Stimulated activated CD8-positive, alpha-beta memory T cell treated with anti-CD3 and anti-CD28 coated beads, Interleukin-2, amount 100 ng/mL, for 1 hour (primary cell): ENCODE data around the gene SIGLEC7.

Experiments used
- DNase-seq, 2 donors: peaks; one replicate each; pipeline ENCODE4 v3.0.0-alpha.2; 2020; ENCODE audit warnings: low read depth in 2 of 2

Gene SIGLEC7

GRCh38 chr19:51142119-51142518, at the start of gene SIGLEC7:
Gene SIGLEC7 (plus strand): TSS chr19:51142301. CDS start chr19:51142370, 69 bp downstream.
- no peak for DNase-seq

DNA sequence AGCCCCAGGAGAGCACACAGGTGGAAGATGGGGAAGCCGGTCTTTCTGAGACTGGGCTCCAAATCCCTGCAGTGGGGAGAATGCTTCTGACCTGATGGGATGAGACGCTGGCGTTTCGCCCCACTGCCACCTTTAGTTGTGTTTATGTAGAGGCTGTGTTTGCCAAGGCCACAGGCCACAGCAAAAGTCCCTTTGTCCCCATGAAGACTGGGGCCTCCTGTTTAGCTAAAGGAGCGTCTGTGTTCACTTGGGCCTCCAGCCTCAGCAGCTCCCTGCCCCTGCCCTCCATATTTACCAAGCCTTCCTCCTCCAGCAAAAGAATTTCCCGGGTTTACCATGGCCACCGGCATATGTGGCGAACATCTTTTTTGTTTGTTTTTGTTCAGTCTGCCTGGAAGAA, 49.0 kb upstream of the SIGLEC7 start:
- no peak for DNase-seq

GRCh38 chr19:51093510-51094345, 48.4 kb upstream of the SIGLEC7 start:
- no peak for DNase-seq

DNA sequence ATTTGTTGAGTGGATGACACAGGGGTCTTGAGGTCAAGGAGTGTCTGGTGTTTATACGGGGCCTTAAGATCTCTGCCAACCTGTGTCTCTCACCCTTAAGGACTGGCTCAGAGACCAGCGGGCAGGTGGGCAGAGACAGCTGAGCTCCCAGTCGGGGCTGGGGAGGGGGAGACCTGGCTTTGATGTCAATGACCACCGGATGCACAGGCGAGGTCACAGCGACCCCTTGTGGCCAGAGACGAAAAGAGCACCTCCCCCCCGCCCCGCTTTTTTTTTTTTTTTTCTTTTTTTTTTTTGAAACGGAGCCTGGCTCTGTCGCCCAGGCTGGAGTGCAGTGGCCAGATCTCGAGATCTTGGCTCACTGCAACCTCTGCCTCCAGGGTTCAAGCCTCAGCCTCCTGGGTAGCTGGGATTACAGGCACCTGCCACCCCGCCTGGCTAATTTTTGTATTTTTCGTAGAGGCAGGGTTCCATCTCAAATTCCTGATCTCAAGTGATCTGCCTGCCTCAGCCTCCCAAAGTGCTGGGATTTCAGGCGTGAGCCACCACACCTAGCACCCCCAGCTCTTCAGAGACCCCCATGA, 47.3 kb upstream of the SIGLEC7 start:
- DNase-seq: no peak

DNA sequence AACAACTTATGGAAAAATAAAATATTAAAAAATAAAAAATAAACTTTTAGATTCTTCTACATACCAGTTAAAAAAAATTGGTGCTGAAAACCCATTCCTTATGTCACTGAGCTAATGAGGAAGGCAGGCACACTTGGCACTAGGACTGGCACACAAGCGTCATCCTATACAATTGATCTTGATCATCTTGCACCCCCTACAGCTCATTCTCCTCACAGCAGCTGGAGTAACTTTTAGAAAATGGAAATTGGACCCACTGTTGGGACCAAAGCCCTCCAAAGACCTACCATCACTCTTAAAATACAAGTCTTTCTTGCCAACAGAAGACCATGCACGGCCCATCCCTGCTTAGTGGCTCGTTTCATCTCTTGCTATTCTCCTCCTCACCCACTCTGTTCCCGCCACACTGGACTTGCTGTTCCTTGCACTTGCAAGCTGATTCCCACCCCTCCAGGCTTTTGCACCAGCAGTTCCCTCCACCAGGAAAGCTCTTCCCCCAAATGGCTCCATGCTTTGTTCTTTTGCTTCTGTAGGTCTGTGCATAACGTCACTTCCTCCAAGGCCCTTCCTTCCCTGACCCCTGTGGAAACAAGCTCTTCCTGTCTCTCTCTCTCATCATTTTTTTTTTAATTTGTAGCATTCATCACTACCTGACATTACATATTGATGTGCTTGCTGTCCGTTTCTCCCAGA, 45.5 kb upstream of the SIGLEC7 start:
- DNase-seq: no peak

DNA sequence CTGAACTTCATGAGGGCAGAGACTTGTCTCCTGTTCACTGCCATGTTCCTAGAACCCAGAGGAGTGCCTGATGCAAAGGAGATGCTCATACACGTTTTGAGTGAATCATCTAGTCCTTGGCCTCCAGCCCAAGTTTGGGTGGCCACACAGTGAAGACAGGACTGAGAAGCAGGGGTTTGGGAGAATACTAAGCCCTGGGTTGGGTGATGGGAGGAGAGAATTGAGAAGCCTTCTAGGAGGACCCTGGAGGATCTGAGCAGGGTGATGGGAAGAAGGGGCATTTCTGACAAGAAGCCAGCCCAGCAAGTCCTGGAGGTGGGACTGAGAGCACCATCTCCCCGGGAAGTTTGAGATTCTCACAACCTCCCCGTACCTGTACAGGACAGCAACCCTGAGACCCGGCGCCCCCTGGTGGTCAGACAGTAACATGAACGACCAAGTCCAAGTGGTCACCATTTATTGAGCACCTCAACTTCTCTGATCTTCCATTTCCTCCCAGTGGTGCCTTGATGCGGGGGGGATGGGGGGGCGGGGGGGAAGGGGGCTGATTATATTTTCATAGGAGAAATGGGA, 44.8 kb upstream of the SIGLEC7 start:
- DNase-seq: peak; percentile 31 to 48

- DNase-seq: no peak
Measured at GRCh38 chr19:51097796-51098195, 44.3 kb upstream of the SIGLEC7 start.

DNA sequence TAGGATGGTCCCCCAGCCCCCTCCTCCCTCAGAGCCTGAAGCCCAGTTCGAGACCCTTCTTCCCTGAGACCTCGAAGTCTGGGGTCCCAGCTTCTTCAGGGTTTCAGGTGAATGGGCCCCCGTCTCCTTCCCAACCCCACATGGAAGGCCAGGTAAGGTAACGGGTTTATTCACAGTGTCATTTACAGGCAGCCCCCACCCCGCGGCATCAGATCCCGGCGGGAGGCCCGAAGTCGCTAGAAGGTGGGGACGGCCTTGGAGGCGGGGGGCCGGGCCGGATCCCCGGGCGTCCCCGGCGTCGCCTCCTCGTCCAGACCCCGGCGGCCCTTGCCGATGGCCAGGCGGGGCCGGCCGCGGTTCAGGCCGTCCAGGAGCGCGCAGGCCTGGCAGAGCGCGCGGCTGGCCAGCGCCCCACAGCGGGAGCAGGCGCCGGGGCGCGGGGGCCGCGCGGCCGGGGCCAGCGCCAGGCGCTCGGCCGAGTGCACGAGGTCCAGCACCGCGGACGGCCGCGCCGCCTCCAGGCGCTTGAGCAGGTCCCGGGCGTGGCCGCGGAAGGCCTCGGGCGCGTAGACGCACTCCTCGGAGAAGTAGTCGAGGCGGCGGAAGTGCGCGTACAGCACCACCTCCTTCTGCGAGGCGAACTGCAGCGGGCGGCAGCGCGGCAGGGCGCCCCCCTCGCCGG, 43.6 kb upstream of the SIGLEC7 start:
- DNase-seq: no peak

DNA sequence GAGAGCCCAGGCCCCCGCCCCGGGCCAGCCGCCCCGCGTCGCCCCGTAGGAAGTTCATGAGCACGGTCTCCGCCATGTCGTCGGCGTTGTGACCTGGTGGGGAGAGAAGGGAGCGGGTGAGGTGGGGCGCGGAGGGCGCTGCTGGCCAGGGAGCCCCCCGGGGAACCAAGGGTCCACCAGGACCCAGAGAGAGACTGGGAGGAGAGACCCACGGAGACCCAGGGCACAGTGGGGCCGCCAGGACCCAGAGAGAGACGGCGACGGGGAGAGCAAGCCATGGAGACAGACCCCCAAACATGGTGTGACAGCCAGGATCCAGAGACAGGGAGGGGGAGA, 43.1 kb upstream of the SIGLEC7 start:
- no peak for DNase-seq

DNA sequence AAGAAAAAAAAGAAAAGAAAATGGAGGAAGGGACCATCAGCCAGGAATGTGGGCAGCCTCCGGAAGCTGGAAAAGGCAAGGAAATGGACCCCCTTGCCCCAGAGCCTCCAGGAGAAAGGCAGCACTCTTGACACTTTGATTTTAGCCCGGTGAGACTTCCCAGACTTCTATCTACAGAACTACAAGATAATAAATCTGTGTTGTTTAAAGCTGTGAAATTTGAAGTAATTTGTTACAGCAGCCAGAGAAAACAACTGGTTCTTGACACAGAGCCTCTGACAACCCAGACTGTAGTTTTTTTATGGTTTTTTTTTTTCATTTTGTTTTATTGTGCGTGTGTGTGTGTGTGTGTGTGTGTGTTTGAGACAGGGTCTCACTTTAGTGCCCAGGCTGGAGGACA, 41.5 kb upstream of the SIGLEC7 start:
- DNase-seq: no peak

DNA sequence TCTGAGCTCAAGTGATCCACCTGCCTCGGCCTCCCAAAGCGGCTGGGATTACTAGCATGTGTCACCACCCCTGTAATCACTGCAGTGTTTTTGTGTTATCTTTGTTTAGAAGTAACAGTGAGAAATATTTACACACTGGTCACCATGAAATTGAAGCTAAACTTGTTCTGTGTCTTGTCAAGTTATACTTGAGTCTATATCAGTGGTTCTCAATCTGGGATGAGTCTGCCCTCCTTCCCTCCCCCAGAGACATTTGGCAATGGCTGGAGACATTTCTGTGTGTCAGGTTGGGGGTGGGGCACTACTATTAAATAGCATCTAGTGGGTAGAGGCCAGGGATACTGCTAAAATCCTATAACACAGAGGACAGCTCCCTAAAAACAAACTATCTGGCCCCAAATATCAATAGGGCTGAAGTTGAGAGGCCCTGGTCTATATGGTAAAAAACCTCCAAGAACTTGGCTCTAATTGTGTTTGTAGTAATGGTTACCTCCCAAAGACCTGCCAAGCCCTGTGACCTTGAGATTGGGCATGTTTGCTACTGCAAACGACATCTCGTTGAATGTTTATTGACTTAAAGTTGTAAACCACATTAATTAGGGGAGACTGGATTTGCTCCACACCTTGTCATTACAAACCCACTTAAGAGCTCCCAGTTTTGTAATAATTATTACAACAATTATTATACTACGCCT, 40.8 kb upstream of the SIGLEC7 start:
- DNase-seq: no peak

- DNase-seq: no peak
Measured at GRCh38 chr19:51102991-51103390, 39.1 kb upstream of the SIGLEC7 start.

- DNase-seq: no peak
Measured at GRCh38 chr19:51103926-51104341, 38.2 kb upstream of the SIGLEC7 start.

DNA sequence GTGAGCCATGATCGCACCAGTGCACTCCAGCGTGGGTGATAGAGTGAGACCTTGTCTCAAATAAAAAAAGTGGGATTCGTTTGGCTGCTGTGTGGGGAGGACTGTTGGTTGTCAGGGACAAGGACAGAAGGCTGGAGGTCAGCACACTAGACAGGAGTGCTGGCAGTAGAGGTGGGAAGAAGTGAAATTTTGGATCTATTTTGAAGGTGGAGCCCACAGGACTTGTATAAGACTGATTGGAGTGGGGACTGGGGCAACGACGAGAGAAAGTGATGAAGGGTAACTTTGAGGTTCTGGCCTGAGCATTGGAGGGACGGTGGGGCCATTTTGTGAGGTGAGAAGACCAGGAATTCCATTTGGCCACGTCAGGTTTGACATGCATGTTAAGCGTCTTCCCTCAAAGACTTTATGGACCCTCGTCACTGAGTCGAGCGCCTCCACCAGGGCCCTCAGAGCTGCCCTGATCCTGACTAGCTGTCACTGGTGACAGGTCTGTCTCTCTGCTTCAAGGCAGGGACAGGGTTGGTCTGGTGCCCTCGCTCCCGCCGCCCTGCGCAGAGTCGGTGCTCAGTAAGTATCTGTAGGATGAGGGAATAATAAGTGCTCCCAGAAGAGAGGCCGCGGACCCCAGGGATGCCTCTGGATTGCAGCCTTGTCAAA, 34.6 kb upstream of the SIGLEC7 start:
- no peak for DNase-seq

- DNase-seq: peak; percentile 95 to 96
Measured at GRCh38 chr19:51108066-51108804, 33.9 kb upstream of the SIGLEC7 start, which contains the start of gene CTU1. Gene CTU1 (minus strand): TSS chr19:51108409. CDS start chr19:51104569, 3,840 bp downstream.

DNA sequence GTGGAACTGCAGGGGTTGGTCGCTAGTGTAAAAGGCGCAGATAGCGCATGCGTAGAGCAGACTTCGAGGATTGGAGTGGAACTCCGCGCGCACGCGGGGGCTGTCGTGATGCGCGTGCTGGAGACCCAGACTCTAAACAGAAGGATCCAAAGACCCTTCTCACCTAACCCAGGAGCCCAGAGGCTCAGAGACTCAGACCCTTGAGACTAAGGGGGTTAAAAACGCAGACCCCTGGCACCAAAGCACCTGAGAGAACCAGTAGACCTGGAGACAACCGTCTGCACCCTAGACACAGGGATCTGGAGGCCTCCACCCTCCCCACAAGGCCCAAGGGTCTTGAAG, 33.3 kb upstream of the SIGLEC7 start:
- DNase-seq: no peak

- DNase-seq: no peak
Measured at GRCh38 chr19:51110666-51110971, 31.5 kb upstream of the SIGLEC7 start.

DNA sequence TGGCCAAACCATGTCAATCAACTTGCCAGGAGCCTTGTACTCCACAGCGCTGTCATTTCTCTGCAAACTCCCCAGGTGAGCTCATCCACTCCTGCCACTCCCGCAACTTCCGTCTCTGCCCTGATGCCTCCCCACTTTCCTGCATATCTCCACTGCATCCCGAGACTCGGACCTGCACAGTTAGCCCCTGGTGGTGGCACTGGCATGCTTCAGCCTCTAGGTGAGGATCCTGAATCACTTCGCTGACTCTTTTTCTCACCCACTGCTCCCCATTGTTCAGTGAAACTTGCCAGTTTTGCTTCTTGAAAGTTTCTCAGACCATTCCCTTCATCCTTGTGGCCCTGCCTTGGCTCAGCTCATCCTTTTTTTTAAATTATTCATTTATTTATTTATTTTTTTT, 30.5 kb upstream of the SIGLEC7 start:
- no peak for DNase-seq

DNA sequence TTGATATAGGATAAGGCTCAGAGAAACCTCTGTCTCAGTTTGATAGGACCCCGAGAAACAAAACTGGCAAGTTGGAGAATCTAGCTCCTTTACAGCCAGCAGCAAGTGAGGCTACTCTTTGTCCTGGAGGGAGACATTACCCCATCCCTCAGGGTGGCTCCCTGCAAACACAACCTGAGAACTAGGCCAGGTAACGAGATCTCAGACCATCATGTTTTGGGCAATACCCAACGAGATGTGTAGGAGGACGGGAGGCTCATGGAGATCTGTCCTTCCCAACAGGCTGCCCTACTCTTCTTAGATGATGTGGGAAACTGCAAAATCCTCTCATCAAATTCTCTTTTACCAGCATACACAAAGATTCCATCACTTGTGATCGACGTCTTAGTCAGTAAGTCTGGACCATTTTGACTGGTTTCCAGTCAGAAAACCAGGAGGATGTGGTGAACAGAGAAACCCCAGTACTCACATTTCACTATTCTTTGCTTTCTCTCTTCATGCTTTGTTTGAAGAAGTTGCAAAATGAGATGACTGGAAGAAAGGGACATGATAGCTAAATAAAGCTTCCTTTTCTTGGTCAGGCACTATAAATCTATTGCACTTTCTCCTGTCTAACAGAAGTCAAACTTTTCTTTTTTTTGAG, 27.9 kb upstream of the SIGLEC7 start:
- no peak for DNase-seq

- DNase-seq: no peak
Measured at GRCh38 chr19:51116736-51117286, 25.3 kb upstream of the SIGLEC7 start.
